ENCODE measurements around the gene DMBT1. TPM values are rescaled to one million over a fixed set of nuclear protein-coding genes. Genes with fewer than 3 reads are reported as not detected.

The DMBT1 gene
- total RNA-seq, 1 experiment from 2014 or later = not detected

- no peak for DNase-seq
- no peaks in the 10 kb centered on the region for H3K36me3 ChIP-seq
- H3K9me3 ChIP-seq = no peaks in the 10 kb centered on the region
- no peak overlapping the region for H3K4me3 ChIP-seq
- H3K27me3 ChIP-seq = no peaks in the 10 kb centered on the region
Observed at GRCh38 chr10:122669842-122670241, 109.3 kb downstream of the DMBT1 start.

GRCh38 chr10:122671355-122671754 lies 110.8 kb downstream of the DMBT1 start:
- H3K27me3 ChIP-seq = no peaks in the 10 kb centered on the region; the same call in 1 of the 2 replicates
- H3K36me3 ChIP-seq = no peaks in the 10 kb centered on the region
- H3K4me3 ChIP-seq = no peak overlapping the region
- H3K9me3 ChIP-seq = no peaks in the 10 kb centered on the region
- DNase-seq = no peak

- H3K36me3 ChIP-seq = no peaks in the 10 kb centered on the region
- no peak for DNase-seq
- H3K27me3 ChIP-seq = no peaks in the 10 kb centered on the region; the same call in 1 of the 2 replicates
- no peaks in the 10 kb centered on the region for H3K9me3 ChIP-seq
- no peak overlapping the region for H3K4me3 ChIP-seq
Observed at GRCh38 chr10:122672655-122673054, 112.1 kb downstream of the DMBT1 start.

GRCh38 chr10:122673269-122673668 lies 112.7 kb downstream of the DMBT1 start:
- DNase-seq = no peak
- no peaks in the 10 kb centered on the region for H3K36me3 ChIP-seq
- H3K4me3 ChIP-seq = no peak overlapping the region
- H3K27me3 ChIP-seq = no peaks in the 10 kb centered on the region; the same call in 1 of the 2 replicates
- no peaks in the 10 kb centered on the region for H3K9me3 ChIP-seq

GRCh38 chr10:122673731-122674130 lies 113.2 kb downstream of the DMBT1 start:
- Histone ChIP-seq H3K4me3 (no peak overlapping the region), H3K36me3 (no peaks in the 10 kb centered on the region)

GRCh38 chr10:122674781-122675180 lies 114.2 kb downstream of the DMBT1 start:
- H3K36me3 ChIP-seq = no peaks in the 10 kb centered on the region
- DNase-seq = no peak
- H3K9me3 ChIP-seq = no peaks in the 10 kb centered on the region
- H3K4me3 ChIP-seq = no peak overlapping the region
- H3K27me3 ChIP-seq = no peaks in the 10 kb centered on the region; the same call in 1 of the 2 replicates

More at GRCh38 chr10:122673731-122674130, 113.2 kb downstream of the DMBT1 start:
- Histone ChIP-seq H3K27me3 (no peaks in the 10 kb centered on the region; the same call in 1 of the 2 replicates), H3K9me3 (no peaks in the 10 kb centered on the region)
- no peak for DNase-seq

GRCh38 chr10:122675278-122675677 lies 114.7 kb downstream of the DMBT1 start:
- Histone ChIP-seq H3K4me3 (no peak overlapping the region), H3K9me3 (no peaks in the 10 kb centered on the region), H3K36me3 (no peaks in the 10 kb centered on the region), H3K27me3 (no peaks in the 10 kb centered on the region; the same call in 1 of the 2 replicates)
- DNase-seq = no peak

GRCh38 chr10:122678266-122678665 lies 117.7 kb downstream of the DMBT1 start:
- Histone ChIP-seq H3K9me3 (no peaks in the 10 kb centered on the region), H3K27me3 (peaks cover 4% of the 10 kb centered on the region; the same call in 1 of the 2 replicates), H3K36me3 (no peaks in the 10 kb centered on the region), H3K4me3 (no peak overlapping the region)
- DNase-seq = no peak

- H3K4me3 ChIP-seq = no peak overlapping the region
- peaks cover 5% of the 10 kb centered on the region; the same call in 1 of the 2 replicates for H3K27me3 ChIP-seq
- no peaks in the 10 kb centered on the region for H3K36me3 ChIP-seq
- H3K9me3 ChIP-seq = no peaks in the 10 kb centered on the region
- DNase-seq = no peak
Observed at GRCh38 chr10:122682522-122682921, 122.0 kb downstream of the DMBT1 start.

- Histone ChIP-seq H3K36me3 (no peaks in the 10 kb centered on the region), H3K4me3 (no peak overlapping the region), H3K27me3 (peaks cover 5% of the 10 kb centered on the region), H3K9me3 (no peaks in the 10 kb centered on the region)
- DNase-seq = peak; percentile 20
Observed at GRCh38 chr10:122688293-122688989, 127.9 kb downstream of the DMBT1 start.

GRCh38 chr10:122689146-122689820 lies 128.7 kb downstream of the DMBT1 start:
- H3K36me3 ChIP-seq = no peaks in the 10 kb centered on the region
- H3K9me3 ChIP-seq = no peaks in the 10 kb centered on the region
- DNase-seq = no peak
- peaks cover 5% of the 10 kb centered on the region for H3K27me3 ChIP-seq
- H3K4me3 ChIP-seq = no peak overlapping the region

- Histone ChIP-seq H3K27me3 (peaks cover 5% of the 10 kb centered on the region), H3K9me3 (no peaks in the 10 kb centered on the region), H3K4me3 (no peak overlapping the region), H3K36me3 (no peaks in the 10 kb centered on the region)
- no peak for DNase-seq
Observed at GRCh38 chr10:122692744-122693143, 132.2 kb downstream of the DMBT1 start.

Other genes starting within 250 kb of the DMBT1 start
- 13.2 and 16.0 TPM in 2 replicates for gene PLEKHA1, start 186.0 kb upstream of the DMBT1 start, total RNA-seq (2014; rRNA removed; shearing (Covaris generic); ENCODE audit: low replicate concordance)
- gene ARMS2, start 106.1 kb upstream of the DMBT1 start, total RNA-seq (2014; rRNA removed; shearing (Covaris generic); ENCODE audit: low replicate concordance) = not detected in 2 replicates
- 26.0 and 40.8 TPM in 2 replicates for gene HTRA1, start 99.2 kb upstream of the DMBT1 start, total RNA-seq (2014; rRNA removed; shearing (Covaris generic); ENCODE audit: low replicate concordance)
- gene C10orf120, start 139.1 kb downstream of the DMBT1 start, total RNA-seq (2014; rRNA removed; shearing (Covaris generic); ENCODE audit: low replicate concordance) = not detected in 2 replicates